HUES6 (cell line): ENCODE results near the gene PSMB5.
"Not testable (repeated sequence)": the region's sequence is repeated elsewhere in the genome, so short reads cannot be mapped to it uniquely, and the experiment has no call there.

ENCODE experiments used
- H3K27ac ChIP-seq: 2 replicates; pipeline ENCODE4 v1.7.0; 2013; ENCODE audit warnings: low read depth, mild to moderate bottlenecking, low read length, inconsistent platforms
- H3K27me3 ChIP-seq: 2 replicates; pipeline ENCODE4 v1.6.1; 2013; ENCODE audit warnings: low read length; ENCODE audit not compliant: control insufficient read depth, insufficient read depth
- H3K36me3 ChIP-seq: 2 replicates; pipeline ENCODE4 v1.6.1; 2013; ENCODE audit warnings: low read length; ENCODE audit not compliant: control insufficient read depth, insufficient read depth
- H3K4me1 ChIP-seq: 2 replicates; pipeline ENCODE4 v1.6.1; 2013; ENCODE audit warnings: low read length; ENCODE audit not compliant: control insufficient read depth, insufficient read depth
- H3K4me3 ChIP-seq: 2 replicates; pipeline ENCODE4 v1.5.1; 2013; ENCODE audit warnings: low read depth, low read length
- H3K9ac ChIP-seq: one replicate; pipeline ENCODE4 v1.6.1; 2013; ENCODE audit warnings: mild to moderate bottlenecking, low read length
- H3K9me3 ChIP-seq: 2 replicates; pipeline ENCODE4 v1.6.1; 2013; ENCODE audit warnings: low read depth, low read length; ENCODE audit not compliant: control insufficient read depth, insufficient read depth

The PSMB5 gene

GRCh38 chr14:23023022-23023794, 11.5 kb downstream of the PSMB5 start:
- no peak overlapping the region for H3K27ac ChIP-seq
- H3K4me1 ChIP-seq, result peaks cover 29% of the 10 kb centered on the region; the same call in 1 of the 2 replicates
- H3K9me3 ChIP-seq, result no peaks in the 10 kb centered on the region
- H3K36me3 ChIP-seq, result peaks cover 38% of the 10 kb centered on the region
- H3K4me3 ChIP-seq, result no peak overlapping the region
- H3K27me3 ChIP-seq, result no peaks in the 10 kb centered on the region
- H3K9ac ChIP-seq, result no peak overlapping the region

GRCh38 chr14:23021889-23022442, 12.7 kb downstream of the PSMB5 start:
- no peak overlapping the region for H3K4me3 ChIP-seq
- peaks cover 31% of the 10 kb centered on the region for H3K36me3 ChIP-seq
- no peaks in the 10 kb centered on the region for H3K27me3 ChIP-seq
- H3K9me3 ChIP-seq, result no peaks in the 10 kb centered on the region
- no peak overlapping the region for H3K9ac ChIP-seq
- H3K4me1 ChIP-seq, result peaks cover 29% of the 10 kb centered on the region; the same call in 1 of the 2 replicates
- H3K27ac ChIP-seq, result no peak overlapping the region

GRCh38 chr14:23021434-23021833, 13.3 kb downstream of the PSMB5 start:
- Histone ChIP-seq H3K9me3 (no peaks in the 10 kb centered on the region), H3K9ac (no peak overlapping the region), H3K4me1 (peaks cover 29% of the 10 kb centered on the region; the same call in 1 of the 2 replicates), H3K36me3 (peaks cover 31% of the 10 kb centered on the region), H3K27me3 (no peaks in the 10 kb centered on the region), H3K4me3 (no peak overlapping the region), H3K27ac (no peak overlapping the region)

DNA sequence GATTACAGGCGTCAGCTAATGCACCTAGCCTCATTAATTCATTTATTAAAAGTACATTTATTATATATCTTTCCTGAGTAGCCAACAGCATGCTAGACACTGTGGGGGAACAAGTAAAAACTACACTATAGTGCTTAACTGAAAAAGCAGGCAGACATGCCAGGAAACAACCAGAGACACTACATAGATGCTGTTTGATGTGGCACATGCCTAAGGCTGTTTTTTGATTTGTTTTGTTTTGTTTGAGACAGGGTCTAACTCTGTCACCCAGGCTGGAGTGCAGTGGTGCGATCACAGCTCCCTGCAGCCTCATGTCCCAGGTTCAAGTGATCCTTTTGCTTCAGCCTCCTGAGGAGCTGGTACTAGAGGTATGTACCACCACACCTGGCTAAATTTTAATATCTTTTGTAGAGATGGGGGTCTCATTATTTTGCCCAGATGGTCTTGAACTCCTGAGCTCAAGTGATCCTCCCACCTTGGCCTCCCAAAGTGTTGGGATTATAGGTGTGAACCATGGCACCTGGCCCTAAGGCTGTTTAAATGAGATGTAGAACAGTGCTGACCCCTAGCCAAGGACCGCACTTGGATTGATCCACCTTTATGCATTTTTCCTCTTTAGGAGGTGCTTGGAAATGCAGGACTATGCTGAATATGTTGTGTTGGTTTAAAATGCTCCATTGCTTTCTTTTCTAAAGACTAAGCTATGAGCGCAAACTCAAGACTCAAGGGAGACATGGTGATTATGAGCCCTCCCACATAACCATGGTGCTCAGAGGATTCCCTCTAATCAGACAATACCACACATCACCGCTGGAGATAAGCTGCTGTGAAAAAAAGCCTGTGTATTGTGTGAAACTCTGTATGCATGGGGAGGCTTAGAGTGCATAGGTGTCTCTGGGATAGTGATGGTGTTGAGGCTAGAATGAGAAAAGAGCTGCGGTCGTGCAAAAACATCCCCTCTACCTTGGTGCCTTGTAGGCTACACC, 14.3 kb downstream of the PSMB5 start:
- H3K9me3 ChIP-seq, result no peaks in the 10 kb centered on the region
- H3K4me3 ChIP-seq, result no peak overlapping the region
- H3K36me3 ChIP-seq, result peaks cover 21% of the 10 kb centered on the region
- H3K4me1 ChIP-seq, result peaks cover 21% of the 10 kb centered on the region; the same call in 1 of the 2 replicates
- H3K9ac ChIP-seq, result no peak overlapping the region
- no peak overlapping the region for H3K27ac ChIP-seq
- no peaks in the 10 kb centered on the region for H3K27me3 ChIP-seq

DNA sequence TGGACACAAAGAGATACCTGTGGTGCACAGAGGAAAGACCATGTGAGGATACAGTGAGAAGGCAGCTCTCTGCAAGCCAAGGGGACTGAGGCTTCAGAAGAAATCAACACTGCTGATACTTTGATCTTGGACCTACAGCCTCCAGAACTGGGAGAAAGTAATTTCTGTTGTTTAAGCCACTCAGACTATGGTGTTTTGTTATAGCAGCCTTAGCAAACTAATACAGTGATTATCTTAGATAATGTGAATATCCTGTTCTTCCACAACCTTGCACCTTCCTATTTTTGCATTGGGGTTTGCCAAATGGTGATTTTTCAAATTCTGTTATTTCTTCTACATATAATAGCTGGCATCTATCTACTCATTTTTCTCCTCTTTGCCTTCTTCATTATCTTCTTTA, 16.6 kb downstream of the PSMB5 start:
- Histone ChIP-seq H3K9ac (no peak overlapping the region), H3K27me3 (no peaks in the 10 kb centered on the region), H3K4me1 (peaks cover 9% of the 10 kb centered on the region; the same call in 1 of the 2 replicates), H3K36me3 (0 out of 2 replicates have a peak, but pooled peaks cover 5% of the 10 kb centered on the region), H3K27ac (no peak overlapping the region), H3K4me3 (no peak overlapping the region), H3K9me3 (no peaks in the 10 kb centered on the region)

GRCh38 chr14:23017091-23017490, 17.6 kb downstream of the PSMB5 start:
- Histone ChIP-seq H3K4me3 (no peak overlapping the region), H3K27ac (no peak overlapping the region), H3K9ac (no peak overlapping the region), H3K36me3 (0 out of 2 replicates have a peak, but pooled peaks cover 2% of the 10 kb centered on the region), H3K9me3 (no peaks in the 10 kb centered on the region), H3K27me3 (no peaks in the 10 kb centered on the region), H3K4me1 (peaks cover 3% of the 10 kb centered on the region; the same call in 1 of the 2 replicates)

DNA sequence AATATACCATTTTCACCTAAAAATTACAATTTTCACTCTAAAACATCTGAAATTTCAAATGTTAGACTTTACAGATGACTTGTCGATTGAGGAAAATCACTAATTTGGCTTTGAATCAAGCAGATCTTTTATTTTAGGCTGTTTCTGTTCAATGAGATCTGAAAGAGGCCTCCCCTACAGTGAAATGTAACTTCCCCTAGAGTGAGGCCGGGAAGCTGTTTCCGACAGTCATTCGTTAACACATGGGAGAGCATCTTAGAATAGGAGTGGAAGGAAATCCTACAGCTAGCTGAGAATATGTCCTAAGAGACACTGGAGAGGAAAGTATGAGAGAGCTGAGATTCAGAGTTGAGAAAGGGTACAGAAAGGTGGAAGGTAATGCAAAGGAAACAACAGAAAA, 19.1 kb downstream of the PSMB5 start:
- Histone ChIP-seq H3K27ac (no peak overlapping the region), H3K9me3 (no peaks in the 10 kb centered on the region)

GRCh38 chr14:23013749-23014054, 21.0 kb downstream of the PSMB5 start:
- not testable (repeated sequence) for H3K27ac ChIP-seq, H3K4me1 ChIP-seq, H3K36me3 ChIP-seq, H3K9ac ChIP-seq, H3K27me3 ChIP-seq, H3K9me3 ChIP-seq, H3K4me3 ChIP-seq

More for the DNA sequence above, 19.1 kb downstream of the PSMB5 start:
- Histone ChIP-seq H3K4me3 (no peak overlapping the region), H3K4me1 (no peaks in the 10 kb centered on the region), H3K36me3 (no peaks in the 10 kb centered on the region), H3K9ac (no peak overlapping the region), H3K27me3 (no peaks in the 10 kb centered on the region)

DNA sequence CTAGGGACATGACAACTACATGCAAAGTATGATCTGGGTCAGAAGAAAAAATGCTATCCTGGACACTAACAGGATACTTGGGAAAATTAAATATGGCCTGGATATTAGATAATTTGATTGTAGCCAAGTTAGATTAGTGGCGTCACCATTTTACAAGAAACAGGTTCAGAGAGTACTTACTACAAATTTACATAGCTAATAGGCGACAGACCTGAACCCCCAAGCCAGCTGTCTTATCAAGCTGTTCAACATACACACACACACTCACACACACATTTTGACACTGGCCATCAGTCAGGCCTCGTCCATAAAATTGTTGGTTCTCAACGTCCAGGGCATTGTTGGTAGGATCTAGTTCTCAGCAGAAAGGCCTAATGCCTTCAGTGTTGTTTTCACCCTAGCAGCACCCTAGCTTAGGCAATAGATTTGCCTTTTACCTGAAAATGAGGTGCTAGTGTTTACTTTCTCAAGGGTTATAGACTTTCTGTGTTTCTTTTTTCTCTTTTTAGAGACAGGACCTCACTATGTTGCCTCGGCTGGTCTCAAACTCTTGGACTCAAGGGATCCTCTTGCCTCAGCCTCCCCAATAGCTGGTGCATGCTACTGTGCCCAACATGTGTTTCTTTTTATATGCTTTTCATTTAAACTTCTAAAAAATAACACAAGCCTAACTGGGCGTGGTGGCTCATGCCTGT, 21.5 kb downstream of the PSMB5 start:
- Histone ChIP-seq H3K4me1 (peaks cover 4% of the 10 kb centered on the region), H3K9ac (no peak overlapping the region)

DNA sequence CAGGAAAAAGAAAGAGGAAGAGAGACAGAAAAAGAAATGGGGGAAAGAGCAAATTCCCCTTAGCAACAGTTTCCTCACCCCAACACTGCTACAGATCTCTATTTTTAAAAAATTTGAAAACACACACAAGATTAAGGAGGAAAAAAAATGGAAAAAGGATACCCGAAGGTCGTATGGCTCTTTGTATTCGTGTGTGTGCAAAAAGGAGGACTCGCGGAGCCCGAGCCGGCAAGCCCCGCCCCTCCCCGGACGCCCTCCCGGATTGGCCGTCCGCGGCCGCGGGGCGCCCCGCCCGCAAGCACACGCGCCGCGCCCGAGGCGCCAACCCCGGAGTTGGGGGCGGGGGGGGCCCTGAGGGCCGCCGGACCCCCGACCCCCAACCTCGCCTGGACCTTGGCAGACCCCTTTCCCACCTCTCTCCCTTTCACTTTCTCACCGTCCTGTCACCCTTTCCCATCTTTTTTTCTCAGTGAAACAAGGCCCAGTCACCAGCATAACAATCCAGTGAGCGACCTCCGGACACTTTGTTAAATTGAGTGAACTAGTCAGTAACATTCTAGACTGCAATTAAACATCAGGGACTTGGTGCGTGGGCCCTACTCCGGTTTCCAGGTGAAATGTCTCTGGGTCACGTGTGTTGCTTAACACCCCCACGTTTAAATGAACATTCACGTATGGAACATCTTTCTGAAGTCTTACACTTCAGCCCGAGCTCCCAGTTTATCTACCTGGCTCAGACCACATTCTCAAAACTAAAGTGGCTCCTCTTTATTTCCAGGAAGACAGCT, 24.6 kb downstream of the PSMB5 start, which contains the start of gene C14orf93:
Gene C14orf93, minus strand, starts transcription at position 205 of the 788 bp plus-strand sequence. CDS start 11,120 bp downstream, outside the sequence.
- Histone ChIP-seq H3K27me3 (no peaks in the 10 kb centered on the region), H3K9me3 (no peaks in the 10 kb centered on the region), H3K9ac (peak within 1 kb of the TSS; percentile 62), H3K36me3 (no peaks in the 10 kb centered on the region), H3K27ac (no peak within 1 kb of the TSS), H3K4me1 (peaks cover 15% of the 10 kb centered on the region), H3K4me3 (peak within 1 kb of the TSS; percentile 58)

More for the DNA sequence above, 21.5 kb downstream of the PSMB5 start:
- H3K27me3 ChIP-seq, result no peaks in the 10 kb centered on the region
- H3K27ac ChIP-seq, result no peak overlapping the region
- H3K9me3 ChIP-seq, result no peaks in the 10 kb centered on the region
- no peaks in the 10 kb centered on the region for H3K36me3 ChIP-seq
- H3K4me3 ChIP-seq, result no peak overlapping the region
